Measurements from ENCODE around the gene FBLN5. TPM values are rescaled to one million over a fixed set of nuclear protein-coding genes. Genes with fewer than 3 reads are reported as not detected.

Gene FBLN5
- total RNA-seq, 4 donors from 2014 or later, result 19.6 to 36.8 (median 27.3) TPM

- no peak for DNase-seq
- ATAC-seq, result no peak
- Histone ChIP-seq H3K4me3 (no peak overlapping the region), H3K27ac (peak overlapping the region; percentile 49 to 64 (median 58)), H3K27me3 (peaks cover 0 to 6% (median 0%) of the 10 kb centered on the region in 3 donors), H3K4me1 (peaks cover 10% of the 10 kb centered on the region in 2 donors), H3K9me3 (no peaks in the 10 kb centered on the region), H3K36me3 (no peaks in the 10 kb centered on the region)
- intact Hi-C loops (cut with DNase I; ENCODE audit: low total_unique reads) (no loop called here), in situ Hi-C loops (cut with MboI; ENCODE audit: low sequenced_read_pairs in 4 of 4) (no loop called here)
- TF ChIP-seq CTCF (IDR thresholded peaks at IDR 0.05 in 4 of 5, conservative IDR thresholded peaks at IDR 0.05 in 1 of 5) (no peak), POLR2A (IDR thresholded peaks at IDR 0.05) (no peak)
These were observed 58.6 kb downstream of the FBLN5 start for GRCh38 chr14:91888641-91889476.

- DNase-seq (no peak), ATAC-seq (no peak)
- TF ChIP-seq CTCF (IDR thresholded peaks at IDR 0.05 in 4 of 5, conservative IDR thresholded peaks at IDR 0.05 in 1 of 5) (no peak), POLR2A (IDR thresholded peaks at IDR 0.05) (no peak)
- intact Hi-C loops (cut with DNase I; ENCODE audit: low total_unique reads), result no loop called here
- in situ Hi-C loops (cut with MboI; ENCODE audit: low sequenced_read_pairs in 4 of 4), result no loop called here
- Histone ChIP-seq H3K4me3 (no peak overlapping the region), H3K36me3 (no peaks in the 10 kb centered on the region), H3K4me1 (peaks cover 8 to 10% of the 10 kb centered on the region in 2 donors), H3K27ac (no peak overlapping the region), H3K27me3 (peaks cover 0 to 5% (median 0%) of the 10 kb centered on the region in 3 donors), H3K9me3 (no peaks in the 10 kb centered on the region)
These were observed 60.5 kb downstream of the FBLN5 start for GRCh38 chr14:91886961-91887360.

GRCh38 chr14:91885839-91886238 lies 61.7 kb downstream of the FBLN5 start:
- Histone ChIP-seq H3K4me1 (peaks cover 3 to 10% of the 10 kb centered on the region in 2 donors), H3K27ac (peak overlapping the region; percentile 61 to 69 (median 66)), H3K27me3 (peaks cover 0 to 5% (median 0%) of the 10 kb centered on the region in 3 donors), H3K36me3 (no peaks in the 10 kb centered on the region), H3K9me3 (no peaks in the 10 kb centered on the region), H3K4me3 (no peak overlapping the region)
- in situ Hi-C loops (cut with MboI; ENCODE audit: low sequenced_read_pairs in 4 of 4), result no loop called here
- DNase-seq (no peak), ATAC-seq (no peak)
- TF ChIP-seq CTCF (IDR thresholded peaks at IDR 0.05 in 4 of 5, conservative IDR thresholded peaks at IDR 0.05 in 1 of 5) (no peak), POLR2A (IDR thresholded peaks at IDR 0.05) (no peak)
- intact Hi-C loops (cut with DNase I; ENCODE audit: low total_unique reads), result no loop called here

- in situ Hi-C loops (cut with MboI; ENCODE audit: low sequenced_read_pairs in 4 of 4), result no loop called here
- Histone ChIP-seq H3K9me3 (no peaks in the 10 kb centered on the region), H3K4me3 (no peak overlapping the region), H3K4me1 (peaks cover 3 to 4% of the 10 kb centered on the region in 2 donors), H3K36me3 (no peaks in the 10 kb centered on the region), H3K27ac (peak overlapping the region; percentile 61 to 69 (median 66)), H3K27me3 (peaks cover 0 to 5% (median 0%) of the 10 kb centered on the region in 3 donors)
- TF ChIP-seq POLR2A (IDR thresholded peaks at IDR 0.05) (no peak), CTCF (IDR thresholded peaks at IDR 0.05 in 4 of 5, conservative IDR thresholded peaks at IDR 0.05 in 1 of 5) (no peak)
- DNase-seq (no peak), ATAC-seq (no peak)
- intact Hi-C loops (cut with DNase I; ENCODE audit: low total_unique reads), result no loop called here
These were observed 62.3 kb downstream of the FBLN5 start for GRCh38 chr14:91885113-91885712.
